GM12878 (cell line): Measurements from ENCODE around the gene TRAPPC3. TPM values are rescaled to one million over a fixed set of nuclear protein-coding genes. Genes with fewer than 3 reads are reported as not detected.

ENCODE experiments used
- ATF2 ChIP-seq: IDR thresholded peaks from 2 replicates; pipeline ENCODE4 v1.6.1; 2012; ENCODE audit warnings: low read length, inconsistent platforms
- CBFB ChIP-seq: IDR thresholded peaks from 2 replicates; pipeline ENCODE4 v1.6.1; 2016; ENCODE audit warnings: antibody characterized with exemption, low read depth
- CREM ChIP-seq: IDR thresholded peaks from 2 replicates; pipeline ENCODE4 v1.6.1; 2014; ENCODE audit warnings: antibody characterized with exemption, low read depth
- DPF2 ChIP-seq: fragments of 450-650 bp; IDR thresholded peaks from 2 replicates; pipeline ENCODE4 v1.6.1; 2017; ENCODE audit warnings: mild to moderate bottlenecking
- FOXM1 ChIP-seq: IDR thresholded peaks from 2 replicates; pipeline ENCODE4 v1.6.1; 2012; ENCODE audit warnings: low read depth, mild to moderate bottlenecking, inconsistent platforms, low read length, moderate library complexity
- IKZF1 ChIP-seq: fragments of 450-650 bp; conservative IDR thresholded peaks from 2 replicates; pipeline ENCODE4 v1.6.1; 2017; ENCODE audit warnings: antibody characterized with exemption, mild to moderate bottlenecking
- IRF4 ChIP-seq: IDR thresholded peaks from 2 replicates; pipeline ENCODE4 v1.6.1; 2011; ENCODE audit warnings: low read depth, low read length
- KDM1A ChIP-seq: fragments of 200-600 bp; sonication (generic); IDR thresholded peaks from 2 replicates; pipeline ENCODE4 v1.6.1; 2016; ENCODE audit warnings: borderline replicate concordance
- NFYA ChIP-seq: IDR thresholded peaks from 2 replicates; pipeline ENCODE4 v1.6.1; 2011; ENCODE audit warnings: low read depth, mild to moderate bottlenecking, low read length, improper control_type of control experiment, borderline replicate concordance
- NKRF ChIP-seq: fragments of 450-650 bp; conservative IDR thresholded peaks from 2 replicates; pipeline ENCODE4 v1.6.1; 2017; ENCODE audit warnings: mild to moderate bottlenecking, moderate library complexity
- NR2F1 ChIP-seq: fragments of 450-650 bp; conservative IDR thresholded peaks from 2 replicates; pipeline ENCODE4 v1.6.1; 2017; ENCODE audit warnings: mild to moderate bottlenecking
- POU2F2 ChIP-seq: IDR thresholded peaks from 3 replicates; pipeline ENCODE4 v1.6.1; 2011; ENCODE audit warnings: low read depth, mild to moderate bottlenecking, low read length, borderline replicate concordance
- RFX5 ChIP-seq: IDR thresholded peaks from 2 replicates; pipeline ENCODE4 v1.6.1; 2011; ENCODE audit warnings: low read depth, low read length, improper control_type of control experiment
- RUNX3 ChIP-seq: IDR thresholded peaks from 2 replicates; pipeline ENCODE4 v1.6.1; 2012; ENCODE audit warnings: low read length, inconsistent platforms
- SIN3A ChIP-seq: IDR thresholded peaks from 2 replicates; pipeline ENCODE4 v1.6.1; 2012; ENCODE audit warnings: low read depth, low read length, improper control_type of control experiment
- SP1 ChIP-seq: IDR thresholded peaks from one replicate; pipeline ENCODE4 v1.6.1; 2011; ENCODE audit warnings: low read depth, low read length
- TCF3 ChIP-seq: IDR thresholded peaks from 2 replicates; pipeline ENCODE4 v1.6.1; 2012; ENCODE audit warnings: low read depth, mild to moderate bottlenecking, low read length, borderline replicate concordance; ENCODE audit not compliant: insufficient read depth
- WRNIP1 ChIP-seq: IDR thresholded peaks from 2 replicates; pipeline ENCODE4 v1.6.1; 2011; ENCODE audit warnings: low read depth, low read length, improper control_type of control experiment, borderline replicate concordance
- YBX1 ChIP-seq: fragments of 450-650 bp; IDR thresholded peaks from 2 replicates; pipeline ENCODE4 v1.6.1; 2016; ENCODE audit warnings: antibody characterized with exemption
- ZBTB33 ChIP-seq: fragments of 450-650 bp; IDR thresholded peaks from 2 replicates; pipeline ENCODE4 v1.6.1; 2017; ENCODE audit warnings: mild to moderate bottlenecking
- ZBTB4 ChIP-seq: fragments of 450-650 bp; formaldehyde crosslinking; IDR thresholded peaks from 2 replicates; pipeline ENCODE4 v1.4.0; 2022; ENCODE audit warnings: mild to moderate bottlenecking, moderate library complexity
- ZNF622 ChIP-seq: fragments of 450-650 bp; IDR thresholded peaks from 2 replicates; pipeline ENCODE4 v1.6.1; 2017; ENCODE audit warnings: mild to moderate bottlenecking, inconsistent platforms
- ZSCAN29 ChIP-seq: fragments of 450-650 bp; IDR thresholded peaks from 2 replicates; pipeline ENCODE4 v1.6.1; 2017; ENCODE audit warnings: mild to moderate bottlenecking, moderate library complexity
- polyA plus RNA-seq, 11 experiments: library from polyadenylated mRNA; depleted of rRNA in 4 of 11; unstranded in 6 of 11; stranded (reverse) in 5 of 11; fragments of >200 nt; fragmentation: Nextera tagmentation in 4 of 11; fragmentation: Illumina TruSeq in 1 of 11; extraction: Ambion mirVana in 4 of 11; extraction: Trizol in 1 of 11; gene quantifications; 1 replicate in 1 of 11; 2 replicates in 10 of 11; pipeline versions ENCODE4 v1.2.1 to v1.2.3, GENCODE V29; 2011 to 2016; ENCODE audit warnings: inconsistent platforms in 2 of 11, missing spikeins in 2 of 11, low read depth in 1 of 11
- total RNA-seq, 4 experiments: library from RNA; depleted of rRNA in 3 of 4; stranded (reverse); fragments of >200 nt in 3 of 4; fragmentation: Illumina TruSeq in 1 of 4; extraction: Trizol in 1 of 4; gene quantifications; 2 replicates each; pipeline versions ENCODE4 v1.2.1 to v1.2.3, GENCODE V29; 2013 to 2021
- TF ChIP-seq, protein P1 (sequence below): IDR thresholded peaks from 2 replicates; pipeline ENCODE4 v1.6.1; 2011; ENCODE audit warnings: low read depth, mild to moderate bottlenecking, low read length, moderate library complexity, borderline replicate concordance; ENCODE audit errors: extremely low read depth

Gene TRAPPC3
- total and polyA plus RNA-seq, 10 of the 15 experiments (the other 5 are each of a cell fraction or from before 2014, with no cell fraction given) = 14.7 to 122 (median 70.5) TPM

GRCh38 chr1:36099681-36100341 lies 49.5 kb downstream of the TRAPPC3 start (continued):
- TF ChIP-seq RUNX3 (no peak), TCF3 (no peak), IRF4 (peak; percentile 13; the same call in 1 of the 2 replicates), WRNIP1 (no peak), CBFB (no peak), DPF2 (no peak), CREM (no peak), NFYA (no peak), NR2F1 (no peak), ZBTB33 (no peak), KDM1A (no peak), SIN3A (no peak), POU2F2 (no peak), ZSCAN29 (no peak), ZNF622 (no peak), ATF2 (no peak), RFX5 (no peak), FOXM1 (0 out of 2 replicates have a peak, but pooled peaks have one; percentile 44), ZBTB4 (CRISPR knock-in tag) (no peak), NKRF (no peak), IKZF1 (0 out of 2 replicates have a peak, but pooled peaks have one; percentile 33), SP1 (no peak), YBX1 (no peak)
- TF ChIP-seq, protein P1, sequence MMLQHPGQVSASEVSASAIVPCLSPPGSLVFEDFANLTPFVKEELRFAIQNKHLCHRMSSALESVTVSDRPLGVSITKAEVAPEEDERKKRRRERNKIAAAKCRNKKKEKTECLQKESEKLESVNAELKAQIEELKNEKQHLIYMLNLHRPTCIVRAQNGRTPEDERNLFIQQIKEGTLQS = no peak
